Ishikawa (cell line): ENCODE measurements around the gene NUMA1.

Experiments used
- CEBPB ChIP-seq: IDR thresholded peaks from 2 replicates; pipeline ENCODE4 v1.6.1; 2012
- CREB1 ChIP-seq: IDR thresholded peaks from 2 replicates; pipeline ENCODE4 v1.6.1; 2012; ENCODE audit warnings: low read depth
- EGR1 ChIP-seq: IDR thresholded peaks from 2 replicates; pipeline ENCODE4 v1.6.1; 2012
- EP300 ChIP-seq: IDR thresholded peaks from 2 replicates; pipeline ENCODE4 v1.6.1; 2012; ENCODE audit warnings: borderline replicate concordance
- FOXM1 ChIP-seq: IDR thresholded peaks from 2 replicates; pipeline ENCODE4 v1.6.1; 2012; ENCODE audit warnings: low read depth, borderline replicate concordance
- NFIC ChIP-seq: IDR thresholded peaks from 2 replicates; pipeline ENCODE4 v1.6.1; 2012
- RAD21 ChIP-seq: IDR thresholded peaks from 2 replicates; pipeline ENCODE4 v1.6.1; 2012; ENCODE audit warnings: low read depth
- TAF1 ChIP-seq: IDR thresholded peaks from 2 replicates; pipeline ENCODE4 v1.6.1; 2012; ENCODE audit warnings: low read depth, mild to moderate bottlenecking
- TCF12 ChIP-seq: IDR thresholded peaks from 2 replicates; pipeline ENCODE4 v1.6.1; 2012; ENCODE audit warnings: low read depth
- TEAD4 ChIP-seq: IDR thresholded peaks from 2 replicates; pipeline ENCODE4 v1.6.1; 2012
- YY1 ChIP-seq: IDR thresholded peaks from 2 replicates; pipeline ENCODE4 v1.6.1; 2012; ENCODE audit warnings: low read depth
- ZBTB7A ChIP-seq: IDR thresholded peaks from 2 replicates; pipeline ENCODE4 v1.6.1; 2012; ENCODE audit warnings: low read depth
- TF ChIP-seq, protein P1 (sequence below): IDR thresholded peaks from 2 replicates; pipeline ENCODE4 v1.6.1; 2012
- TF ChIP-seq, protein P2 (sequence below): IDR thresholded peaks from 2 replicates; pipeline ENCODE4 v1.6.1; 2012; ENCODE audit warnings: low read depth, mild to moderate bottlenecking
- TF ChIP-seq, protein P3 (sequence below): IDR thresholded peaks from 2 replicates; pipeline ENCODE4 v1.6.1; 2012

NUMA1 gene

DNA sequence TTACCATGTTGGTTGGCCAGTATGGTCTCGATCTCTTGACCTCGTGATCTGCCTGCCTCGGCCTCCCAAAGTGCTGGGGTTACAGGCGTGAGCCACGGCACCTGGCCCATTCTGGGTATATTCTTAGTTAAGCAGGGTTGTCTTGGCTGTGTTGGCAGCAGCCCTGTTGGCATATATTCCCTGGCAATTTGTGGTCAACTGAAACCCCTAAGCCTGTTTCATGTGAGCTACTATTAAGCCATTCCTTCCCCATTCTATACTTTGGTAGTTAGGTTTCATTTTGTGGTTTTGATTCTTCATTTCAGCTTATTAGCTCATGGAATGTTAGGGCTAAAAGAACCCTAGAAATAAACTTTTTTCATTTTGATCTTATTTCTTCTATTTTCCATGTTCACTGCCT, 103.8 kb downstream of the NUMA1 start:
- no peak for TF ChIP-seq NFIC
- TF ChIP-seq RAD21, result no peak
- no peak for TF ChIP-seq EGR1
- TF ChIP-seq ZBTB7A, result no peak
- TF ChIP-seq, protein P1, sequence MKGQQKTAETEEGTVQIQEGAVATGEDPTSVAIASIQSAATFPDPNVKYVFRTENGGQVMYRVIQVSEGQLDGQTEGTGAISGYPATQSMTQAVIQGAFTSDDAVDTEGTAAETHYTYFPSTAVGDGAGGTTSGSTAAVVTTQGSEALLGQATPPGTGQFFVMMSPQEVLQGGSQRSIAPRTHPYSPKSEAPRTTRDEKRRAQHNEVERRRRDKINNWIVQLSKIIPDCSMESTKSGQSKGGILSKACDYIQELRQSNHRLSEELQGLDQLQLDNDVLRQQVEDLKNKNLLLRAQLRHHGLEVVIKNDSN, result no peak
- TF ChIP-seq TEAD4, result no peak
- TF ChIP-seq, protein P2, sequence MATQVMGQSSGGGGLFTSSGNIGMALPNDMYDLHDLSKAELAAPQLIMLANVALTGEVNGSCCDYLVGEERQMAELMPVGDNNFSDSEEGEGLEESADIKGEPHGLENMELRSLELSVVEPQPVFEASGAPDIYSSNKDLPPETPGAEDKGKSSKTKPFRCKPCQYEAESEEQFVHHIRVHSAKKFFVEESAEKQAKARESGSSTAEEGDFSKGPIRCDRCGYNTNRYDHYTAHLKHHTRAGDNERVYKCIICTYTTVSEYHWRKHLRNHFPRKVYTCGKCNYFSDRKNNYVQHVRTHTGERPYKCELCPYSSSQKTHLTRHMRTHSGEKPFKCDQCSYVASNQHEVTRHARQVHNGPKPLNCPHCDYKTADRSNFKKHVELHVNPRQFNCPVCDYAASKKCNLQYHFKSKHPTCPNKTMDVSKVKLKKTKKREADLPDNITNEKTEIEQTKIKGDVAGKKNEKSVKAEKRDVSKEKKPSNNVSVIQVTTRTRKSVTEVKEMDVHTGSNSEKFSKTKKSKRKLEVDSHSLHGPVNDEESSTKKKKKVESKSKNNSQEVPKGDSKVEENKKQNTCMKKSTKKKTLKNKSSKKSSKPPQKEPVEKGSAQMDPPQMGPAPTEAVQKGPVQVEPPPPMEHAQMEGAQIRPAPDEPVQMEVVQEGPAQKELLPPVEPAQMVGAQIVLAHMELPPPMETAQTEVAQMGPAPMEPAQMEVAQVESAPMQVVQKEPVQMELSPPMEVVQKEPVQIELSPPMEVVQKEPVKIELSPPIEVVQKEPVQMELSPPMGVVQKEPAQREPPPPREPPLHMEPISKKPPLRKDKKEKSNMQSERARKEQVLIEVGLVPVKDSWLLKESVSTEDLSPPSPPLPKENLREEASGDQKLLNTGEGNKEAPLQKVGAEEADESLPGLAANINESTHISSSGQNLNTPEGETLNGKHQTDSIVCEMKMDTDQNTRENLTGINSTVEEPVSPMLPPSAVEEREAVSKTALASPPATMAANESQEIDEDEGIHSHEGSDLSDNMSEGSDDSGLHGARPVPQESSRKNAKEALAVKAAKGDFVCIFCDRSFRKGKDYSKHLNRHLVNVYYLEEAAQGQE, result no peak
- no peak for TF ChIP-seq FOXM1
- no peak for TF ChIP-seq CEBPB
- TF ChIP-seq EP300, result no peak

DNA sequence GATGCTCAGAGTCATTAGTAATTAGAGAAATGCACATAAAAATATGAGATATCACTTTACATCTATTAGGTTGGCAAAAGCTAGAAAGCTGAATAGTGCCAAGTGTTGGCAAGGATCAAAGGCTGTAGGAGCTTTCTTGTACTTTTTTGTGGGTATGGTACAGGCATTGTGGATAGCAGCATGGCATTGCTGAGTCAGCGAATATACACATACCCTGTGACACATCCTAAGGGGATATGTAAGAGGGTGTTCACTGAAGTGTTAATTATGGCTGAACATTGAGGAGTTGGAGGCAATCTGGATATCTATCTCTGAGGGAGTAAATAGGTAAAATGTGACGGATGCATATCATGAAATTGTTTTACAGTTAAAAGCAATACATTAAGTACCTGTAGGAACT, 108.7 kb downstream of the NUMA1 start:
- no peak for TF ChIP-seq CREB1
- TF ChIP-seq TAF1, result no peak
- no peak for TF ChIP-seq CEBPB
- TF ChIP-seq RAD21, result no peak
- no peak for TF ChIP-seq EP300
- TF ChIP-seq, protein P3, sequence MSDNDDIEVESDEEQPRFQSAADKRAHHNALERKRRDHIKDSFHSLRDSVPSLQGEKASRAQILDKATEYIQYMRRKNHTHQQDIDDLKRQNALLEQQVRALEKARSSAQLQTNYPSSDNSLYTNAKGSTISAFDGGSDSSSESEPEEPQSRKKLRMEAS, result no peak

DNA sequence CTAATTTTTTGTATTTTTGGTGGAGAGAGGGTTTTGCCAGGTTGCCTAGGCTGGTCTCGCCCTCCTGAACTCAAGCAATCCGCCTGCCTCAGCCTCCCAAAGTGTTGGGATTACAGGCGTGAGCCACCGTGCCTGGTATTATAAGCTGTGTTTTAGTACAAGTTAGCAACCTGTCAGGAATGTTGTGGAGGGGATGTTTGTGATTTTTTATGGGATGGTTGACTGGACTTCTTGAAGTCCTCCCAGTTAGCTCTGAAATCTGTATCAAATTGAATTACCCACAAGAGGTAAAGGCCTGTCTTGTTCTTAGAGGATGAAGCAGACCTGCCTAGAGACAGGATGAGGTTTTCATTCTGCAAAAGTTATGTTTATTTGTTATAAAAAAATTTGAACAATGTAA, 115.7 kb downstream of the NUMA1 start:
- TF ChIP-seq ZBTB7A (no peak), TAF1 (no peak), YY1 (no peak), EGR1 (no peak), CEBPB (no peak), NFIC (no peak), EP300 (no peak), FOXM1 (no peak)
- TF ChIP-seq, protein P2, result no peak
- TF ChIP-seq, protein P1, result no peak

DNA sequence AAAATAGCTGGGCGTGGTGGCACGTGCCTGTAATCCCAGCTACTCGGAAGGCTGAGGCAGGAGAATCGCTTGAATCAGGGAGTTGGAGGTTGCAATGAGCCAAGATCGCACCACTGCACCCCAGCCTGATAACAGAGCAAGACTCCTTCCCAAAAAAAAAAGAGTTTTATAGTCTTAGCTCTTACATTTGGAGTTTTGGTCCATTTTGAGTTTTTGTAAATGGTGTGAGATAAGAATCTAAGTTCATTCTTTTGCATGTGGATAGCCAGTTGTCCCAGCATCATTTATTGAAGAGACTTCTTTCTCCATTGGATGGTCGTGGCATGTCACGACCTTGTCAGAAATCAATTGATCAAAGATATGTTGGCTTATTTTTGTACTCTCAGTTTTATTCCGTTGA, 116.9 kb downstream of the NUMA1 start:
- no peak for TF ChIP-seq YY1
- TF ChIP-seq, protein P3, result no peak
- no peak for TF ChIP-seq EP300
- no peak for TF ChIP-seq RAD21
- TF ChIP-seq FOXM1, result no peak
- no peak for TF ChIP-seq TCF12
- no peak for TF ChIP-seq EGR1
- TF ChIP-seq ZBTB7A, result no peak
- TF ChIP-seq, protein P1, result no peak
- TF ChIP-seq TAF1, result no peak
- TF ChIP-seq CREB1, result no peak
- TF ChIP-seq NFIC, result no peak
- TF ChIP-seq, protein P2, result no peak
- TF ChIP-seq TEAD4, result no peak
- no peak for TF ChIP-seq CEBPB
